ENCODE measurements around the gene CLEC2A.

- TF ChIP-seq CTCF (IDR thresholded peaks at IDR 0.05 in 2 of 3, conservative IDR thresholded peaks at IDR 0.05 in 1 of 3; ENCODE audit: borderline replicate concordance in 1 of 3, insufficient read depth in 1 of 3, low read depth in 2 of 3, low read length in 2 of 3) (no peak), ZNF274 (IDR thresholded peaks at IDR 0.05; ENCODE audit: low read depth, low read length) (no peak), POLR2A (IDR thresholded peaks at IDR 0.05; ENCODE audit: borderline replicate concordance, extremely low read depth, insufficient read depth, insufficient read length) (no peak), RAD21 (IDR thresholded peaks at IDR 0.05; ENCODE audit: low read depth) (no peak), EZH2phosphoT487 (IDR thresholded peaks at IDR 0.05; ENCODE audit: borderline replicate concordance) (no peak), ZBTB33 (IDR thresholded peaks at IDR 0.05; ENCODE audit: extremely low read depth, insufficient replicate concordance, low read length) (no peak), FOSL1 (IDR thresholded peaks at IDR 0.05; ENCODE audit: low read depth) (no peak), MAX (IDR thresholded peaks at IDR 0.05) (no peak), EZH2 (IDR thresholded peaks at IDR 0.05) (no peak)
Measured at GRCh38 chr12:9870286-9870866, 61.8 kb downstream of the CLEC2A start.
